SH-SY5Y (cell line): ENCODE measurements around the gene CRY1.

Experiments used
- GATA2 ChIP-seq: IDR thresholded peaks from 2 replicates; pipeline ENCODE4 v1.6.1; 2011; ENCODE audit warnings: mild to moderate bottlenecking, low read depth, low read length
- GATA3 ChIP-seq: IDR thresholded peaks from 2 replicates; pipeline ENCODE4 v1.6.1; 2011; ENCODE audit warnings: low read depth, mild to moderate bottlenecking, low read length, moderate library complexity

GRCh38 chr12:107031061-107031460, 62.3 kb downstream of the CRY1 start:
- TF ChIP-seq GATA2, result no peak
- TF ChIP-seq GATA3, result no peak
